Effector CD4-positive, alpha-beta T cell (primary cell): Measurements from ENCODE around the gene FAM120C.

Experiments used
- DNase-seq: peaks from one replicate; pipeline ENCODE4 v3.0.0-alpha.2; 2020
- total RNA-seq: gene quantifications from one replicate; lab custom pipeline; 2026; lab: John Stamatoyannopoulos, UW

FAM120C gene, protein sequence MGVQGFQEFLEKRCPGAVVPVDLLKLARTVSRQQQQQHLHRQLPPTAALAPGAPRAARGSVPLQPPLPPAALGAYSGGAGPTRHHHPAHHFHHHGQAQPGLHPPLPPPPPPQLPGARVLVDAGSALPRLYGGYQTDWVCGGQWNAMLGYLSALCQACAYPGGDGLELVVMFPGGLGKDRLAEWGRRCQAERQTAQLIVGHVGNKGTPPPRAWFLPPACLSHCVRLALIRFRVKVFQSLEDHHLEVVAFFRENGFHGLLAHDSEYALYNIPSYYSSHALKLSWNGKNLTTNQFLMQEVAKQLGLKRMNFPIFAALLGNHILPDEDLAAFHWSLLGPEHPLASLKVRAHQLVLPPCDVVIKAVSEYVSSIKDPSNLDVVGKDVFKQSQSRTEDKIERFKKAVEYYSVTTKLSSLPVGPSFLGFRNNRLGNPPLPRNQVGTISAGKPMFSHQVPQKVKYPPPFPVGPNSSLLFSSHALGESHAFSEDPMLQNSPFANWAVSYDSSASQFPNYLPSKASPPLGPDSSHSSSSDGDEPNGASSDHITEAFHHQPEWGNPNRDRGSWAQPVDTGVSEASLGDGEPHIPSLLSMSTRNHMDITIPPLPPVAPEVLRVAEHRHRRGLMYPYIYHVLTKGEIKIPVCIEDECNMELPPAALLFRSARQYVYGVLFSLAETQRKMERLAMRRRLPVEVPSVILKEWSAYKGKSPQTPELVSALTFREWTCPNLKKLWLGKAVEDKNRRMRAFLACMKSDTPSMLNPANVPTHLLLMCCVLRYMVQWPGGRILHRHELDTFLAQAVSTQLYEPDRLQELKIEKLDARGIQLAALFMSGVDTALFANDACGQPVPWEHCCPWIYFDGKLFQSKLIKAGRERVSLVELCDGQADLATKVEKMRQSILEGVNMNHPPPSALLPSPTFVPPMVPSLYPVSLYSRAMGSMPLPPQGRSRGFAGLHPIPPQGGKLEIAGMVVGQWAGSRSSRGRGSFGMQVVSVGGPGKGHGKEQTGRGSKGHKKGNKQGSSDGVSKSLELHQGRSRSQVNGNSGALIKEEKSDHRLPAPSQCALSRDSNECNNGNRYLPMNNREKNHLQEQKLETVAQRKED
- 15.2 reads per million, percentile 41 among the genes with 10 or more reads in this experiment for total RNA-seq

DNA sequence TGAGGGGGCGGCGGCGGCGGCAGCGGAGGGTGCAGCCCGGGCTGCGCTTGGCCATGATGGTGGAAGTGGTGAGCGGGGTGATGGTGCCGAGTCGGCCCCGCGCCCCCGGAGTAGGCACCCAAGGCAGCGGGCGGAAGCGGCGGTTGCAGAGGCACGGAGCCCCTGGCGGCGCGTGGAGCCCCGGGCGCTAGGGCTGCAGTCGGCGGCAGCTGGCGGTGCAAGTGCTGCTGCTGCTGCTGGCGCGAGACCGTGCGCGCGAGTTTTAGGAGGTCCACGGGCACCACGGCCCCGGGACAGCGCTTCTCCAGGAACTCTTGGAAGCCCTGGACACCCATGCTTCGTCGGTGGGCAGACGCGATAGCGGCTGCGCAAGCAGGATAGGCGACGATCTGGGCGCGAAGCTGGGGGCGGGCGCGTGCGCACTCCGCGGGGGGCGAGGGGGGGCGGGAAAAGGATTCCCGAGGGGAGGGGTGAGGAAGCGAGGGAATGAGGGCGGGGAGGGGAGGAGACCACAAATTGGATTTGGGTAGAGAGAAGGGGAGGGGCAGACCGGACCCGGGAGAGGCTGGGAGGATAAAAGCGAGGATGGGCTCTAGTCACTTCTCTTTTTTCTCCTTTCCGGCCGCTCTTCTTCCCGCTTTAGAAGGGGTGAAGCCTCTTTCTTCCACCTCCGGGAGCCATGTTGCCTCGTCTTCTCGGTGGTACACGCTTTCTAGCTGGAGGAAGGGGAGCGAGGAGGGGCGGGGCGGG lies at the start of gene FAM120C:
FAM120C (minus strand) TSS at position 391 of the 750 bp plus-strand sequence; CDS start at position 335, 56 bp downstream.
- DNase-seq, result peak; percentile 37

DNA sequence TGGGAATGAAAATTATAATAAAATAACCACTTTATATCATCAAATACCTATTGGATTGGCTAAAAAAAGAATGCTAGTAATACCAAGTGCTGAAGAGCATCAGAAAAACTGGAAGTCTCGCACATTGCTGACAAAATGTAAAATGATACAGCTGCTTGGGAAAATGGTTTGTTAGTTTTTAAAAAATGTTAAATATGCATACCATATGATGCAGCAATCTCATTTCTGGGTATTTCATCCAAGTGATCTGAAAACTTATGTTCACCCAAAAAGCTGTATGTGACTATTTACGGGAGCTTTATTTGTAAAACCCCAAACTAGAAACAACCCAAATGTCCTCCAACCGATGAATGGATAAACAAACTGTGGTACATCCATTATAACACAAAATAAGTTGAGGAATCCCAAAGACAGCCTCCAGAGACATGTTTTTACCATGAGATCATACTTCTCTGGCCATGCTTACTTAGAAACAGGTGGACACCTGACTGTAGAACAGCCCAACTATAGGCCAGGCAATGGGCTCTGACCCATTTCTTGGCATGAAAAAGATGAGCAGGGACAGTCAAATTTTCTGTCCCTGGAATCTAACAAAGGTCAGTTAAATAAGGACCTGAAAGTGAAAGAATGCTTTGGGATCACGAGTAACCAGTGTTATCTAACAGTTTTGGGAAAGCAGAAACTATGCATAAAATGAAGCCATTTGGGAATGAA lies 47.5 kb upstream of the FAM120C start:
- DNase-seq, result no peak

DNA sequence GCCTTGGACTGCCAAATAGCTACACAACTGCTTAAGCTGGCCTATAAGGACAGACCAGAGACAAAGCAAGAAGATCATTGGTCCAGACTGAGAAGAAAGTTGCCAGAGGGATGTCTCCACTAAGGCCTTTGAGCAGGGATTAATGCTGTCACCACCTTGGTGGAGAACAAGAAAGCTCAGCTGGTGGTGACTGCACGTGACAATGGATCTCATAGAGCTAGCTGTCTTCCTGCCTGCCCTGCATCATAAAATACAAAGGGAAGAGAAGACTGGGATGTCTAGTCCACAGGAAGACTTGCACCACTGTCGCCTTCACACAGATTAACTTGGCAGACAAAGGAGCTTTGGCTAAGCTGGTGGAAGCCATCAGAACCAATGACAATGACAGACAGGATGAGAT lies 40.5 kb upstream of the FAM120C start:
- DNase-seq, result no peak

DNA sequence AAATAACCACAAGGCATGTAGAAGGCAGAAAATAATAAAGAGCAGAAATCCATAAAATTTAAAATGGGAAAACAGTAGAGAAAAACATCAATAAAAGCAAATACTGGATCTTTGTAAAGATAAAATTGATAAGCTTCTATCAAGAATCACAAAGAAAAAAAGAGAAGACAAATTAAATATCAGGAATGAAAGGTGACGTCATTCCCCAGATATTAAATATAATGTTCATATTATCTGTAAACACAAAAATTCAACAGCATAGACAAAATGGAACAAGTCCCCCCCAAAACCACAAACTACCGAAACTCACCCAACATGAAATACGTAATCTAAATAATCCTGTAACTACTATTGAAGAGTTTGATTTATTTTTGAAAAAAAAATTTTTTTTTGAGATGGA lies 30.5 kb upstream of the FAM120C start:
- DNase-seq, result no peak

DNA sequence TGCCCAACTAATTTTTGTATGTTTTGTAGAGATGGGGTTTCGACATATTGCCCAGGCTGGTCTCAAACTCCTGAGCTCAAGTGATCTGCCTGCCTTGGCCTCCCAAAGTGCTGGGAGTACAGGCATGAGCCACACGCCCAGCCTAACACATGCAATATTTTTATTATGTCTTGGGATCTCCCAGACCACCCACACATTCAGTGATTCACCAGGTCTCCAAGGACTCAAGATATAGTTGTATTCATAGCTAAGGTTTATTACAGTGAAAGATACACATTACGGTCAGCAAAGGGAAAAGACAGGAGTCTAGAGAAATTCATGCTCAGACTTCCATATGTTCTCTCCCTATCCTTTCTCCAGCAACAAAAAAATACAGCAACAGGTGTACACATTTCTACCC lies 25.5 kb upstream of the FAM120C start:
- DNase-seq, result no peak

DNA sequence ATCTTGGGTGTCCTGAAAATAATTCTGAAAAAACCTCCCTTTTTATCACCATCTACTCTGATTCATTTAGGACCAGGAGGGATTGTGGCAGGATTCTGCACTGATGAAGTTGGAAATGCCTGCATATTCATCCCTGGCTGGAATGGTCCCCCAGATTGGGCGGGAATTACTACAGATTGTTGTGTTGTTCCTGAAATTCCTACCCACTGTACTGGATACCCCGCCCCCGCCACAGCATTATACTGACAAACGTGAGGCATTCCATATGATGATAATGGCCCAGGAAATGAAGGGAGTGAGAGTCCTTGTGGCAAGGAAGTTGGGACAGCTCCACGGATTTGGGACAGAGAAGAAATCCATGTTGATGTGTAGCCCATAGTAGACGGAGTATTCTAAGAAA lies 15.2 kb upstream of the FAM120C start:
- no peak for DNase-seq

DNA sequence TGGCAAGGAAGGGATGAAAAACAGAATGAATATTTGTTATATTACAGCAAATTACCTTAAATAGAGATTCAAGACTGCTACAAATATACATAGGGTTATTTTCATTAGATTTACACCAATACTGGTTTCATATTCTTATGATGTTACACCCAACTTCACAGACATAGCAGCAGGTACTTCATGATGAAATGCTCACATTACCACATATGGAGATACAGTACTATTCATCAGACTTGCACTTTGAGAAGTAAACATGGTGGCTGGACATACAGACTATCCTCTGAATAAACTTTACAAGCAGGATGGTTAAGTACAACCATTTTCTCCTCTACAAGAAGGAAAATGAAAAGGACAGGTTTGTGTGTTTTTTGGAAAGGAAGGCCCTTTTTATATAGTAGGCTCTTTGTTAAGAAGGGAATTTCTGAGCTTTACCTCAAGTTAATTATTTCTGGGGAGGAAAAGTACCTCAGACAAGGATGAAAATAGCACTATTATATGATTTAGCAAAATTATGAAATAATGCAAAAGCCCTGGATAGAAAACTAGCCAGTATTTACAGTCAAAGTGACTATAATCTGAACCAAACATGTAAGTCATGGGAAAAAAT lies 12.0 kb upstream of the FAM120C start:
- DNase-seq, result no peak

DNA sequence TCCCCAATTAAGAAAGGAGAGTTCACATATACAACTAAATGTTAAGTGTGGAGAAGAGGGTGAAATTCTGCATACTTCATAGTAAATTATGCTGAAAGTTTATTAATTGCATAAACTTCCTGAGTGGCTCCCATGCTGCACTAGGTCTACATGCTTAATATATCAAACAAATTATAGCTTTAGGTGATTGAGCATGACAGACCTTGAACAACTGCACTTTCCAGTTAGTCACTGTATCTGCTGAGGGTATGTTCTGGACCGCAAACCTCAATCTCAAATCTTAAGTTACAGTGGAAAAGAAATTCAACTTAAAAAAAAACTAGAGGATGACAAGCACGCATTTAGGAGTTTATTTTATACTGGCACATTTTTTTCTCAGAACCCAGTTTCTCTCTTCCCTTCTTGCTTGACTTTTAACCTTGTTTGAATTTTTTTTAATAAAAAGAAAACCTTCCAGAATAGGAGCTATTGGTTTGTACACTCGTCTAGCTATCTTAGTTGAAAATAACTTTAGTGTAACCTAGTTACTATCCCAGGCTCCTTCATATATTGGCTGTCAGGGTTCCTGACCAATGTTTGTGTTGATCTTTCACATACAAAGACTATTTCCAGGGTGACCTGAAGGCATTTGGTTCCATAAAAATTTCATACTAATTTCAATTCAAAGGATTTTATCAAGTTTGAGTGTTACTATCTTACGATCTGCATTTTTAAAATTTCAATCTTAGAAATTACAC lies 10.2 kb upstream of the FAM120C start:
- no peak for DNase-seq

DNA sequence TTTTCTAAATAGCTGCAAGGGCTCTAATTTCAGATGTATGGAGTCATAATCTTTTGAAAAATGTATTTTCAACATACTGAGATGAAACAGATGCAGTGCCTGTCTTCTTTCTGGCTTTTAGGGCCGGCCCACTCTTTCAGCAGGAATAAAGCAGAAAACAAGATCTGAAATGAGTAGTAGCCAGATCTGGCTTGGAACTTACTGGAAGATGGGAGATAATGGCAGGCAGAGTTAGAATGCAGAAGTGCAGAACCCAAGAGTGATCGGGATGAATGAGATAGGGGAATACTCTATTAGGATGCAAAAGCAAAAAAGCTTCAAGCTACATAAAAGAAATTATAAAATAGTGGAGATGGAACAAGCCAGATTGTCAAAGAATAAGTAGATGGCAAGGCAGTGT lies 1.4 kb upstream of the FAM120C start:
- DNase-seq, result no peak

DNA sequence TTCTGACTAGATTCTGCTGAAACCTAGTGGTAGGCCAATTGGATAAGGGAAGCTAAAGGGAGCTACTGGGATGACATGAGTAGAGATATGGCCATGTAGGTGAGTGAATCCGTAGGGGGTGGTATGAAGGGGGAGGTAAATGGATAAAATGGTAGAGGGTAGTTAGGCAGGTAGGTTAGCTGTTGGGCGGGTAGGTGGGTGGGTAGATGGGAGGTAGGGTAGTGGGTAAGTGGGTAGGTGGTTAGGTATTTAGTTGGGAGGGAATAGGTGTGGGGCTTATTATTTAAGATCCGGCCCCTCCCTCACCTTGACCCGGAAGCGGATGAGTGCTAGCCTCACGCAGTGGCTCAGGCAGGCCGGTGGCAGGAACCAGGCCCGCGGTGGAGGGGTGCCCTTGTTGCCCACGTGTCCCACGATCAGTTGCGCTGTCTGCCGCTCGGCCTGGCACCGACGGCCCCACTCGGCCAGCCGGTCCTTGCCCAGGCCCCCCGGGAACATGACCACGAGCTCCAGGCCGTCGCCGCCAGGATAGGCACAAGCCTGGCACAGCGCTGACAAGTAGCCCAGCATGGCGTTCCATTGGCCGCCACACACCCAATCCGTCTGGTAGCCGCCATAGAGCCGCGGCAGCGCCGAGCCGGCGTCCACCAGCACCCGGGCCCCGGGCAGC lies 725 bp downstream of the FAM120C start:
- DNase-seq, result peak; percentile 58

DNA sequence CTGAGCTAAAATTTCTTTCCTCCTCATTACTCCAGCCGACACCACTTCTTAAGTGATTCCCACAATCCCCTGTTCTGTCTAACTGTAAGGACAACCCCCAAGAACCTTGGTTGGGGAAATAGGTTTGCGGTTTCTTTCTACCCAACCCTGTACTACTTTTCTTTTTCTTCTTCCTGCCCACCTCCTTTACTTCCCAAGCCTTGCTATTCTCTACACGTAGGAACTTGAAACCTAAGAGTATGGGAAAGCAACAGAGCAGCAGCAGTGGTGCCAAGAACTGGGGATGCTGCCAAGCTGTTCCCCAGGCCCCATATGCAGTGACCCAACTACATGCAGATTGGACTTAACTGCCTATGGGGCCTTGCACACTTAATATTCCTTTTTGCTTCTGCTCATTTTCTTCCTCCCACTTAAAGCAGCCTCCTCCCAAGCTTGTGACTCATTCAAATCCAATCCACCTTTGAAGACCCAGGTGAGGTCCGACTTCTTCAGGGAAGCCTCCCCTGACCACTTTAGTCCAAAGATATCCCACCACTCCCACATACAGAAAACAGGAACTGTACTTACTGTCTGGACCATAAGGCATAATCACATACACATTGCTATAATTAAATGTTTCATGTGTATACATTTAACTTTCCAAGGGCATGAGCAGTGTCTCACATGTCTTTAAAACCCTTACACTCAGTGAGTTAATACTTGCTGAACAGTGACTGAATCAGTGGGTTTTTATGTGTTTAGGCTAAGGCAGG lies 1.7 kb downstream of the FAM120C start:
- DNase-seq, result no peak

DNA sequence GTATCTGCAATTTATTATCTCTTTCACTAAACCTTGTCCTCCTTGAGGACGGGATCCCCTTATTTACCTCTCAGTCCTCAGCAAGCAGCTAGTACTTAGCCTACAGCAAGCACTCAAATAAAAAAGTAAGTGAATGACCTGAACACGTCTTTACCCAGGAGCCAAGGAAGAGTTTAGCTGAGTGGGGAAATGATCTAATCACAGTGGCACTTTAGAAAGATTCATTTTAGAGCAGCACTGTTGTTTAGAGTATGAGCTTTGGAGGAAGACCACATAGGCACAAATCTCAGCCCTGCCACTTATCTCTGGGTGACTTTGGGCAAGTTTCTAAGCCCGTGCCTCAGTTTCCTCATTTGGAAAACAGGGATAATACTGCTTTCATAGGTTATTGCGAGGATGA lies 2.7 kb downstream of the FAM120C start:
- no peak for DNase-seq

DNA sequence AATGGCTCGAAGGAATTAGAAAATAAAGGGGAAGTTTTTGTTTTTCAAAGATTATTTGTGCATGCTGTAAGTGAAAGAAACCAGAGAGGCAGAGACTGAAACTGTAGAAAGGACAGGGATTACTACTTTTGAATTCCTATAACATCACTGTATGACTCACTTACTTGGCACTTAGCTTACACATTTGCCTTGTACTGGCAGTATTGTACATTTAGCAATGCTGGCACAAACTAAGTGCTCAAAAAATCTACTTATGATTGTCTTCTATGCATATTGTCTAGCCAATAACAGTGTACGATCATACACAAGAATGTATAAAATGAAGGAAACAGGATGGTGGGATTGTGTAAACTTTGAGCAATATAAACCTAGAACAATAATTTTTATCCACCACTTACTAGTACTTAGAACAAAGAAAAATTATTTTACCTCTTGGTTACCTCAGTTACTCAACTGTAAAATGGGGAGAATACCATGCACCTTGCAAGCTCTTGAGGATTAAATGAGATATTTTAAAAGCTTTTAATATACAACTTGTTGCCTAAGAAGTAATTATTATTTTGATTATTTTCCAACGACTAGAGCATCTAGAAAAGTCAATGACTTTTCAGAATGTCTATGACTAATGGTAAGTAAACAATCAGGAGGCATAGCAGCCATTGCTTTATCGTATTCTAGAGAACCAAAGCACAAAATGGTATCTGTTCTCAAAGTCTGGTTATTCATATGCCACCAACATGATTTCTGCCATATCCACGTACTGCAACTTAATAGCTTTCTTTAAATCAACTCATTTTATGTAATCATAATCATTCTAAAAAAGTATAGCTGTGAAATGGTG lies 4.7 kb downstream of the FAM120C start:
- no peak for DNase-seq

DNA sequence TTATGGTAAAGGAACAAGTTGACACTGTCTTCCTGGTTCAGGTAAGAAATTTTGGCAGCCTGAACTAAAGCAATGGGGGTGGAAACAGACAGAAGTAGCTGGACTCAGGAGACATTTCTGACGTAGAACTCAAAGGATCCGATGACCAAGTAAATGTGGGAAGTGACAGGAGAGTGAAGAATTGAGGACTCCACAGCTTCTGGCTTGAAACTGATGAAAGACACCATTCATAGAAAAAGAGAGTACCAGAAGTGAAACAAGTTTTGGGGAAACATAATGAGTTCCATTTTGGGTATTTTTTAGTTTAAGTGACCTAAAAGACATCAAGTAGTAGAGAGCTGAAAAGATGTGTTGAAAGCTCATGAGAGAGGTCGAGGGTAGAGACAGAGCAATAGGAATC lies 5.7 kb downstream of the FAM120C start:
- DNase-seq, result no peak

DNA sequence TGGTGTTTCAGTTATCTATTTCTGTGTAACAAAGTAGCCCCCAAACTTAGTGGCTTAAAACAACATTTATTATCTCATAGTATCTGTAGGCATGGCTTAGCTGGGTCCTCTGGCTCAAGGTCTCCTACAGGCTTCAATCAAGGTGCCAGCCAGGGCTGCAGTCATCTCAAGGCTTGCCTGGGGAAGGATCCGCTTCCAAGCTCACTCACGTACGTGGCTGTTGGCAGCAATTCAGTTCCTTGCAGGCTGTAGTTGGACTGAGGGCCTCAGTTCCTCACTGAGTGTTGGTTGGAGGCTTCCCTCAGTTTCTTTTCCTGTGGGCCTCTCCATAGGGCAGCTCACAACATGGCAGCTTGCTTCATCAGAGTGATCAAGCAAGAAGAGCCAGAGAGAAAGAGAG lies 9.3 kb downstream of the FAM120C start:
- DNase-seq, result no peak

DNA sequence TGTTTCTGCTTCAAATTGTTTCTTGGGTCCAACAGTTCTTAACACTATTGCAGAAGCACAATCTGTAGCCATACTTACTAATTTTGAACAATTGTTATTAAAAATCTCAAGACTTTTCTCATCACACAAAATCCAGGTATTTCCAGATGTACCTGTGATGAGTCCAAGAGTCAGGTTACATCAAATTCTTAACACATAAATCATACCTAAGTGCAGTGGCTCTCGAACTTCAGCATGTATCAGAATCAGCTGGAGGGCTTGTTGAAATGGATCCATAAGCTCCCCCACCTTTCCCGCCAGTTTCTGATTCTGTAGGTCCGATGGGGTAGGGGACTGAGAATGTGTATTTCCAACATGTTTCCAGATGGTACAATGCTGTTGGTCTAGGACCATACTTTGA lies 10.6 kb downstream of the FAM120C start:
- DNase-seq, result no peak

DNA sequence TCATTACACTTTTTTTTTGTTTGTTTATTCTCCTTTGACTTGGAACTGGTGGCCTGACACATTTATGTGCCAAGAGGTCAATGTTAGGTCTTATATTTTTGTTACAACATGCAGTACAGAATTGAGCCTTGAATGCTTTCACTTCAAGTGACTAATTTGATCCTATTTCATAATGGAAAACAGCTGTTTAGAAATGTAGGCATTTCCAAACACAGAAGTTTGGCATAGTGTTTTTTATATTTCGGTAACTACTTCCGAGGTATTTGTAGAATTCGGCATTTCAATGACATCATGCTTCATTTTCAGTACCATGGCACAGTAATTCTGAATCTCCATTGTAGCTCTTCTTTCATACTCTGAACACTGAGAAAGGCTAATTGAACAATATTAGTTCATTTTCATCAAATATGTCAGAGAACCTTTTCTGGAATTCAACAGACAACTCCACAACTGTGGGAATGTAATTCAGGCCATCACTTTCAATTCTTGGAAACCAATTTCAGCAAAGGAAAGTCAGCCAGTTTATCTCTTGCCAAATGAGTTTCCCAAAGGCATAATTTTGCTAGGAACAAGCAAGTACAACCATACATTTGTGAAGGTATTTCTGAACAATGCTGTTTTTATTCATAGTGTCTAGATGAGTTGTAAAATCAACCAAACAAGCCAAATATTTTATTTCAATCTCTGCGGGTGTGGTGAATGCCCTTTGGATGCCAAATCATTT lies 11.4 kb downstream of the FAM120C start:
- DNase-seq, result no peak

DNA sequence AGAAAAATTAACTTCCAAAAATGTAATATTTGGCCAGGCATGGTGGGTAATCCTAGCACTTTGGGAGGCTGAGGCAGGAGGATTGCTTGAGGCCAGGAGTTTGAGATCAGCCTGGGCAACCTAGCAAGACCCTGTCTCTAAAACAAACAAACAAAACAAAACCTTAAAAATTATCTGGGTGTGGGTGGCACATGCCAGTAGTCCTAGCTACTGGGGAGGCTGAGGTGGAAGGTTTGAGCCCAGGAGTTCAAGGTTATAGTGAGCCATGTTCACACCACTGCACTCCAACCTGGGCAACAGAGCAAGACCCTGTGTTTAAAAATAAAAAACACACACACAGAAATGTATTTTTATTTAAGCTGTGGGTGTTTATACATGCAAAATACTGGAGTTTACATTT lies 12.0 kb downstream of the FAM120C start:
- no peak for DNase-seq
